Breast epithelium (tissue), 3 donors: ENCODE results near the gene ADGRB2.

Experiments used
- POLR2A ChIP-seq: fragments of 450-650 bp; IDR thresholded peaks from one replicate; pipeline ENCODE4 v1.6.1; 2016; ENCODE audit warnings: antibody characterized with exemption, mild to moderate bottlenecking, moderate library complexity
- TF ChIP-seq, protein P1 (sequence below), 3 donors: fragments of 450-650 bp; IDR thresholded peaks; one replicate each; pipeline ENCODE4 v1.5.1; 2016 to 2017; ENCODE audit warnings: antibody characterized with exemption in 3 of 3, mild to moderate bottlenecking in 3 of 3, moderate library complexity in 3 of 3

DNA sequence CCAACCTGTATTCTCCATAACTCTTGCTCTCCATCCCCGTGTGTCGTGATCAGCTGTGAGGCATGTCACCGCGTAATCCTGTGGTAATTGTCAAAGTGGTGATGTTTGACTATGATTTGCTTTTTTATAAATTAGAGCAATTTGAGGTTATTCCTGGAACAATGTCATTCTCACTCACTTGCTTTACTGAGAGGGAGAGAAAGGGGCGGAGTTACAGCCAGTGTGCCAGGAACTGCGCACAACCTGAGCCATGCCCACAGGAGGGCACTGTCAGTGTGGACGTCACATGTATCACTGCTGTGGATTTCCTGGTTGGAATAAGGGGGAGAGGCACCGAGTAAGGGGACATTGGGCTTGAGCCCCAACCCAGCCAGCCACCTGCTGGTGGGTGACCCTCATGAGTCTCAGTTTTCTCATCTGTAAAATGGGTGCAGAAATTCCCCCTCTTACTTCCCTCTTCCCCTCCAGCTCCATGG lies 6.9 kb downstream of the ADGRB2 start:
- TF ChIP-seq, protein P1, sequence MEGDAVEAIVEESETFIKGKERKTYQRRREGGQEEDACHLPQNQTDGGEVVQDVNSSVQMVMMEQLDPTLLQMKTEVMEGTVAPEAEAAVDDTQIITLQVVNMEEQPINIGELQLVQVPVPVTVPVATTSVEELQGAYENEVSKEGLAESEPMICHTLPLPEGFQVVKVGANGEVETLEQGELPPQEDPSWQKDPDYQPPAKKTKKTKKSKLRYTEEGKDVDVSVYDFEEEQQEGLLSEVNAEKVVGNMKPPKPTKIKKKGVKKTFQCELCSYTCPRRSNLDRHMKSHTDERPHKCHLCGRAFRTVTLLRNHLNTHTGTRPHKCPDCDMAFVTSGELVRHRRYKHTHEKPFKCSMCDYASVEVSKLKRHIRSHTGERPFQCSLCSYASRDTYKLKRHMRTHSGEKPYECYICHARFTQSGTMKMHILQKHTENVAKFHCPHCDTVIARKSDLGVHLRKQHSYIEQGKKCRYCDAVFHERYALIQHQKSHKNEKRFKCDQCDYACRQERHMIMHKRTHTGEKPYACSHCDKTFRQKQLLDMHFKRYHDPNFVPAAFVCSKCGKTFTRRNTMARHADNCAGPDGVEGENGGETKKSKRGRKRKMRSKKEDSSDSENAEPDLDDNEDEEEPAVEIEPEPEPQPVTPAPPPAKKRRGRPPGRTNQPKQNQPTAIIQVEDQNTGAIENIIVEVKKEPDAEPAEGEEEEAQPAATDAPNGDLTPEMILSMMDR (IDR thresholded peaks at IDR 0.05): no peak
- no peak for TF ChIP-seq POLR2A
